ENCODE data around the gene CMSS1.

CMSS1 gene

GRCh38 chr3:99875581-99875928, 57.9 kb downstream of the CMSS1 start:
- Histone ChIP-seq H3K36me3 (replicated peaks; ENCODE audit: insufficient read depth, low read length) (no peaks in the 10 kb centered on the region), H4K20me1 (ENCODE audit: insufficient read depth, low read length) (no peaks in the 10 kb centered on the region), H3K4me1 (ENCODE audit: low read length) (no peaks in the 10 kb centered on the region), H3K27ac (ENCODE audit: low read length) (no peak overlapping the region), H3K79me2 (ENCODE audit: low read length) (no peaks in the 10 kb centered on the region), H3F3A (ENCODE audit: insufficient read depth, low read length) (no peaks in the 10 kb centered on the region), H3K9me3 (replicated peaks; ENCODE audit: insufficient read depth, low read length) (no peaks in the 10 kb centered on the region), H3K9me2 (replicated peaks; ENCODE audit: insufficient read depth, low read length) (no peaks in the 10 kb centered on the region), H2AFZ (ENCODE audit: low read length) (no peak overlapping the region), H3K9ac (ENCODE audit: low read length) (no peak overlapping the region), H3K27me3 (replicated peaks; ENCODE audit: insufficient read depth, low read length) (no peaks in the 10 kb centered on the region), H3K4me3 (ENCODE audit: low read length) (no peak overlapping the region), H3K4me2 (ENCODE audit: low read depth, low read length) (no peak overlapping the region)
- TF ChIP-seq EZH2 (optimal IDR thresholded peaks at IDR 0.05; ENCODE audit: low read depth, low read length) (no peak), EZH2phosphoT487 (IDR thresholded peaks at IDR 0.05; ENCODE audit: low read length) (no peak), CTCF (IDR thresholded peaks at IDR 0.05; ENCODE audit: low read length) (no peak)
- no peak for DNase-seq

GRCh38 chr3:99875929-99876841, 58.5 kb downstream of the CMSS1 start:
- no peak overlapping the region for H3K4me2 ChIP-seq (ENCODE audit: low read depth, low read length)
- H3K4me1 ChIP-seq (ENCODE audit: low read length): no peaks in the 10 kb centered on the region
- H4K20me1 ChIP-seq (ENCODE audit: insufficient read depth, low read length): no peaks in the 10 kb centered on the region
- peak; percentile 19 for DNase-seq
- no peaks in the 10 kb centered on the region for H3K9me3 ChIP-seq (replicated peaks; ENCODE audit: insufficient read depth, low read length)
- TF ChIP-seq EZH2phosphoT487 (IDR thresholded peaks at IDR 0.05; ENCODE audit: low read length): no peak
- TF ChIP-seq EZH2 (optimal IDR thresholded peaks at IDR 0.05; ENCODE audit: low read depth, low read length): no peak
- no peak for TF ChIP-seq CTCF (IDR thresholded peaks at IDR 0.05; ENCODE audit: low read length)
- no peak overlapping the region for H3K4me3 ChIP-seq (ENCODE audit: low read length)
- H3K9ac ChIP-seq (ENCODE audit: low read length): no peak overlapping the region
- H3K9me2 ChIP-seq (replicated peaks; ENCODE audit: insufficient read depth, low read length): no peaks in the 10 kb centered on the region
- H3K79me2 ChIP-seq (ENCODE audit: low read length): no peaks in the 10 kb centered on the region
- no peak overlapping the region for H2AFZ ChIP-seq (ENCODE audit: low read length)
- H3K27ac ChIP-seq (ENCODE audit: low read length): no peak overlapping the region
- H3F3A ChIP-seq (ENCODE audit: insufficient read depth, low read length): no peaks in the 10 kb centered on the region
- H3K27me3 ChIP-seq (replicated peaks; ENCODE audit: insufficient read depth, low read length): no peaks in the 10 kb centered on the region
- no peaks in the 10 kb centered on the region for H3K36me3 ChIP-seq (replicated peaks; ENCODE audit: insufficient read depth, low read length)

GRCh38 chr3:99877031-99877579, 59.4 kb downstream of the CMSS1 start:
- Histone ChIP-seq H3K4me1 (ENCODE audit: low read length) (no peaks in the 10 kb centered on the region), H3K9me3 (replicated peaks; ENCODE audit: insufficient read depth, low read length) (no peaks in the 10 kb centered on the region)

GRCh38 chr3:99878005-99878404, 60.3 kb downstream of the CMSS1 start:
- TF ChIP-seq CTCF (IDR thresholded peaks at IDR 0.05; ENCODE audit: low read length) (no peak), EZH2 (optimal IDR thresholded peaks at IDR 0.05; ENCODE audit: low read depth, low read length) (no peak), EZH2phosphoT487 (IDR thresholded peaks at IDR 0.05; ENCODE audit: low read length) (no peak)
- H2AFZ ChIP-seq (ENCODE audit: low read length): no peak overlapping the region
- H3K4me2 ChIP-seq (ENCODE audit: low read depth, low read length): no peak overlapping the region
- H3K27ac ChIP-seq (ENCODE audit: low read length): no peak overlapping the region
- no peaks in the 10 kb centered on the region for H3K27me3 ChIP-seq (replicated peaks; ENCODE audit: insufficient read depth, low read length)
- no peaks in the 10 kb centered on the region for H3K9me3 ChIP-seq (replicated peaks; ENCODE audit: insufficient read depth, low read length)
- H3K36me3 ChIP-seq (replicated peaks; ENCODE audit: insufficient read depth, low read length): no peaks in the 10 kb centered on the region
- H3F3A ChIP-seq (ENCODE audit: insufficient read depth, low read length): no peaks in the 10 kb centered on the region
- H3K9ac ChIP-seq (ENCODE audit: low read length): no peak overlapping the region
- no peaks in the 10 kb centered on the region for H3K4me1 ChIP-seq (ENCODE audit: low read length)
- no peak for DNase-seq
- no peak overlapping the region for H3K4me3 ChIP-seq (ENCODE audit: low read length)
- H3K9me2 ChIP-seq (replicated peaks; ENCODE audit: insufficient read depth, low read length): no peaks in the 10 kb centered on the region
- no peaks in the 10 kb centered on the region for H3K79me2 ChIP-seq (ENCODE audit: low read length)
- H4K20me1 ChIP-seq (ENCODE audit: insufficient read depth, low read length): no peaks in the 10 kb centered on the region

More at GRCh38 chr3:99877031-99877579, 59.4 kb downstream of the CMSS1 start:
- no peak for DNase-seq
- H3F3A ChIP-seq (ENCODE audit: insufficient read depth, low read length): no peaks in the 10 kb centered on the region
- no peak overlapping the region for H2AFZ ChIP-seq (ENCODE audit: low read length)
- H3K27me3 ChIP-seq (replicated peaks; ENCODE audit: insufficient read depth, low read length): no peaks in the 10 kb centered on the region
- H3K4me3 ChIP-seq (ENCODE audit: low read length): no peak overlapping the region
- H3K27ac ChIP-seq (ENCODE audit: low read length): no peak overlapping the region
- H3K9me2 ChIP-seq (replicated peaks; ENCODE audit: insufficient read depth, low read length): no peaks in the 10 kb centered on the region
- H3K79me2 ChIP-seq (ENCODE audit: low read length): no peaks in the 10 kb centered on the region
- H3K4me2 ChIP-seq (ENCODE audit: low read depth, low read length): no peak overlapping the region
- H4K20me1 ChIP-seq (ENCODE audit: insufficient read depth, low read length): no peaks in the 10 kb centered on the region
- no peak overlapping the region for H3K9ac ChIP-seq (ENCODE audit: low read length)
- no peaks in the 10 kb centered on the region for H3K36me3 ChIP-seq (replicated peaks; ENCODE audit: insufficient read depth, low read length)
- TF ChIP-seq EZH2phosphoT487 (IDR thresholded peaks at IDR 0.05; ENCODE audit: low read length): no peak
- TF ChIP-seq EZH2 (optimal IDR thresholded peaks at IDR 0.05; ENCODE audit: low read depth, low read length): no peak

All from MM.1S (cell line).